Right lung (tissue), 5 donors: ENCODE results near the gene MTCL1. TPM values are rescaled to one million over a fixed set of nuclear protein-coding genes. Genes with fewer than 3 reads are reported as not detected.

Source experiments
- DNase-seq, 2 donors: peaks; one replicate each; pipeline ENCODE4 v3.0.0-alpha.2; 2013
- polyA plus RNA-seq, 5 donors: library from polyadenylated mRNA; unstranded; fragments of 120-200 nt; gene quantifications; one replicate each; pipeline versions ENCODE4 v1.2.1 to v1.2.3, GENCODE V29; 2013; ENCODE audit warnings: inconsistent platforms in 1 of 5, low replicate concordance in 1 of 5; ENCODE audit not compliant: insufficient read length in 5 of 5, insufficient read depth in 1 of 5

Gene MTCL1
- polyA plus RNA-seq, 5 donors, result 7.1 to 16.7 (median 9.3) TPM

DNA sequence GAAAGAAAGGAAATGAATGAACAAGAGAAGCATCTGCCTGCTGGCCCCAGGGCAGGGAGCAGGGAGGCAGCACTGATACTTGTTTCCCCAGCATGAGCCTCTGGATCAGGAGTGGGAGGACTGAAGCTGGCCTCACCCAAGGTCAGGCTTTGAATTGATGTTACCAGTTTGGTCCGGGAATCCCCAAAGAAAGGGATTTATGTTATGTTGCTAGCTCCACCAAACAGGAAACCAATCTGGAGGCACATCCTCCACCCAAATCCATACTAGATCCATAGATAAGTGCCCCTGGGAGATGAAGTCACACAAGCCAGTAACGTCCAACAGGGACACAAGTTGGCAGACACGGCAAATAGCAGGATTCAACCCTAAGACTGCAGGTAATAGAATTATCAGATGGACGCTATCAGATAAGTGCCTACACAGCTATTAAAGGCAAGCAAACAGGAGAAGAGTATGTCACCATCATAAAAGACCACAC is 85.9 kb downstream of the MTCL1 start:
- no peak for DNase-seq

DNA sequence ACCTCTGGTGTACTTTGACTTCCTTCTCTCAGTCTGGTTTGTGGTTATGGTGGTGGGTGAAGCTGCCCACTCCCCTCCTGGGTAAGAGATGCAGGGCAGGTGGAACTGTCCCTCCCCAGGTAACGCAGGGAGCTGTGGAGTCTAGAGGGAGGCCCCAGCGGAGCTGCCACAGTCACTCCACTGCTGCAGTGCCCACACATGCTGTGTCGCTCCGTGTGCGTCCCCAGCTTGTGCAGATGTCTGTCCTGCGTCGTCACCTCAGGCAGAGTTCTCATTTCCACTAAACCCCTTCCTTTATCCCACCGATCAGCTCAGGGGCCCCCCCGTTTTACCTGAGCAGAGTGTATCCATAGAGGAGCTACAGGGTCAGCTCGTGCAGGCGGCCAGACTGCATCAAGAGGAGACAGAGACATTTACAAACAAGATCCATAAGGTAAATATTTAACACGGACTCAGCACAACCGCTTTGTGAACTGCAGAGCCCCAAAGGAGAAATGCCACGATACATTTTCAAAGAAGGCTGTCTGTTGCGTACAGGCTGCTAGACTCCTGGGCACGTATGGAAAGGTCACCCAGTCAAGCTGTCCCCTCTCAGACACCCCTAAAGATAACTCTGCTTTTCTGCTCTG is 87.4 kb downstream of the MTCL1 start:
- no peak for DNase-seq

DNA sequence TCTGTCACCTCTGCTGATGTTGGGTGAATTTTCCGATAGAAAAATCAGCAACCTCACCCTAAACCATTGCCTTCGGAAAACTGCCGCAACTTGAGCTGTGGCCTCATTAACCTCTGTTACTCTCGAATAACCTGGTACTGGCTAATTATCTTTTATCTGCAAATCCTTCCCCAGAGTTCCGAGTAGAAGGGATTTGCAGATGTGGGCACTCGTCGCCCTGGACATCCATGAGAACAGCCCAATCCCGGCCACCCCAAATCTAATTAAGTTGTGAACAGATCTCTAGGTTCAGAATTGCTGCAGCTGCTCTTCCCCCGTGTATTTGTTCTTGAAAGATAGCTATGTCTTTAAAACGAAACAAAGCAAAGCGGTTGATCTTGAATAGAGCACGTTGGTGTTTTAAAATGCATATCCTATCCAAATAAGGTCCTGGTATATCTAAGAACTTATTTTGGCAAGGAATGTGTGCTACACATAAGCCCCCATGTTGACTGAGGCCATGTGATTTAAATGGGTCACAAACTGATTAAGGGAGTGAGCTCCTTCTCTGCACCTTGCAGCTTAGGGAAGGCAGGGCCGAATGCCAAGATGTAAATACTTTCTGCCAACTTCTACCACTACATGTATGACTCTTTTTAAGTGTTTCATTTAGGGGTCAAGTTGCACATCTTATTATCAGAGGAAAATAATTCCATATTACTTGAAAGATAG is 88.2 kb downstream of the MTCL1 start:
- no peak for DNase-seq

DNA sequence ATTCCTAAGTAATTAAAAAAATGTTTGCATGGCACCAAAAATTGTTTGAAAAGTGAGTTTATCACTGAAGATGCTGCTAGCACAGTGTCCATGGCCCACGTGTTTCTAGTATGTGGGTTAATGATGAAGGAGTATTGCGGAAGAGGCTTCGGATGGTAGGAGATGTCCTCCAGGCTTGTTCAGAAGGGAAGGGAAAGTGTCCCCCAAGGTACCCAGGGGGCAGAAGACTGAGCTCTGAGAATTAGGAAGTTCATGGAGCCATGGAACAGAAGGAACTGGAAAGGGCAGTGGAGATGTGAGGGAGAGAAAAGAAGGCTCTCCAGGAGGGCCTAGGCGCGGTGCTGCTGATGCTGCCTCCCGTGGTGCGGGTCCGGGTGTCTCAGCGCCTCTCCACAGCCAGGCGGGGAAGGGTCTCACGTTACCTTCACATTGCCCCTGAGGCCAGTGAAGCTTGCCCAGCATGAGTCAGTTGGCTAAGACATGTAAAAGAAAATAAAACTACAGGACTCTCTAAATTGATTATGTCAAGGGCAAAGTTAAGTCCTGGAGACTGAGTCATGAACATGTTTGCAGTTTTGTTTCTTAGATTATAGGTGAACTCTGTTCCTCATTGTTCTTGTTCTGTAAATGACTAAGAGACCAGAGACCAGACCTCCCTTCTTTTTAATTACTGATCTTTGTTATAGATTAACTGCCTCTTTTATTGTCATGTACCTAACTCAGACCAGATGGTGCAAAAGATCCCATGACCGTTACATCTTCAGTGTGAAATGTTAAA is 89.0 kb downstream of the MTCL1 start:
- DNase-seq, result no peak

DNA sequence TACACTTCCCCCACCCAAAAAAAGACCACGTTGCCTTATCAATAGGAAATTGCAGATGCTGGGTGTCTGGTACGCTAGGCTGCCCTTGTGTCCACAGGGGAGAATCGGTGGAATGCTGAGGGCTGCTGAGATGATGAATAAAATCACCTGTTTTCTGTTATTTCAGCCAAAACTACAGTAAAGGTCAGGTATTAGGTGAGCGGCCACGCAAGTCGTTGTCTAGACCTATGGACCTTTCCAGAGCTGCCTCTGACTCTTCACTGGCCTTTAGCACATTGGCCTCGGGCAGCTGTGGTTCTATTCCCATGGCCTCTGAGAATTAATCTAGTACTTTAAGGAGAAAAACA is 89.6 kb downstream of the MTCL1 start:
- no peak for DNase-seq

DNA sequence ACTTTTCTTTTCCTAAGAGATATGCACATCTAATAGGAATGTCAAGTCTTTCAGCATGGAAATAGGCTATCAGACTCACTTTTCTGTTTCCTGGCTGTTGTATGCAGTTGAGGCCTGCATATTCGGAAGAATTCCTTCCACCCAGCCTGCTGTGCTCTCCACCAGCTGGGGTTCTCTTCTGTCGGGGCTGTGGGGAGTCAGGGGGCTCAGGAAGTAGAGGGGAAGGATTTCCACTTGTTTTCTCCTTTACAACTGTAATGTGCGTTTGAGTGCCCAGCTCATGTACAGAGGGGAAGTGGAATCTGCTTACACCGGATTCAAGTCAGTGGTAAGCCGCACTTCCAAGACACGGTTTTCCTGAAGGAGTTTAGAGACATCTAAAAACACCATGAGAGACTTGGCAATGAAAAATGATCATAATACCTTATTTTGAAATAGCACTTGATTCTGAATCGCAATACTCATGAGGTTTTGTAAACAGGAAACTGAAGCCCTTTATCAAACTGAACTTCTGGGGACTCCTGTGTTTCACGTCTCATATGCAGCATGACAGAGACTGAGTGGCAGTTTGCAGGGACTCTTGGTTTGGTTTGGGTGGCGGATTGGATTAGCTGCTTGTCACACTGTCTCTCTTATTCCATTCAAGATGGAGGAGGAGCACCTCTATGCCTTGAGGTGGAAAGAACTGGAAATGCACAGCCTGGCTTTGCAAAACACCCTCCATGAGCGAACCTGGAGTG is 90.4 kb downstream of the MTCL1 start:
- no peak for DNase-seq

DNA sequence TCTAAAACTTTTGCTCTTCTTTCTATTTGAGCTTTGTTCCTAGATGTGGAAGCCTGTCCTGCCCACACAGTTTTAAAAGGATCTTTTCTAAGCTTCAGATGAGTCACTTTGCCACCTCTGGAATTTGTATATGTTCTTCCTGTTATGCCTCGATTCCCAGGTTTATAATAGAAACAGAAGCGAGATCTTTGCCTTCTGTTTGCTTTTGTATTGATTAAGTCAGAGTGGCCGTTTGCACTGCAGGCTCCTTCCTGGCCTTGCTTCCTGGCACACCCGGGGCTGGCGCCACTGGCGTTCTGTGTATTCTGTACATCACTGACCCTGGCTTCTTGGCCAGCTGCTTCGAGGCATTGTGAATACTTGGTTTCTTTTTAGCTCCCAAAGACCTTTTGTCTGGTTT is 91.8 kb downstream of the MTCL1 start:
- no peak for DNase-seq

DNA sequence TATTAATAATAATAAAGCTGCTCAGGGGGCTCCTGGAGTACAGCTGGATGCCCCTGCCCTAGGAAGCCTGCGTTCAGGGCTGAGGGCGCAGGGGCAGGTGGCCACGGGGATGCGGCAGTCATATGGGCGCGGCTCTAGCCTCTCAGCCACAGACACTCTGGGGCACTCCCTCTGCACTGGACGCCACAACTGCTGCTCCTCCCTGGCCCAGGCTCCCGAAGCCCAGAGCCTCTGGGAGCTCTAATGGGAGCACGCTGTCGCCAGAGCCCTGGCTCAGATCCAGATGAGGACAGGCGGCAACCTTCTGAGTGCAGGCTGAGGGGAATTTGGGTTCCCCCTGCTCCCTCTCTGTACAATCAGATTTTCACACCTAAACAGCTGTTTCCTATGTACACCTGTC is 93.6 kb downstream of the MTCL1 start:
- no peak for DNase-seq

DNA sequence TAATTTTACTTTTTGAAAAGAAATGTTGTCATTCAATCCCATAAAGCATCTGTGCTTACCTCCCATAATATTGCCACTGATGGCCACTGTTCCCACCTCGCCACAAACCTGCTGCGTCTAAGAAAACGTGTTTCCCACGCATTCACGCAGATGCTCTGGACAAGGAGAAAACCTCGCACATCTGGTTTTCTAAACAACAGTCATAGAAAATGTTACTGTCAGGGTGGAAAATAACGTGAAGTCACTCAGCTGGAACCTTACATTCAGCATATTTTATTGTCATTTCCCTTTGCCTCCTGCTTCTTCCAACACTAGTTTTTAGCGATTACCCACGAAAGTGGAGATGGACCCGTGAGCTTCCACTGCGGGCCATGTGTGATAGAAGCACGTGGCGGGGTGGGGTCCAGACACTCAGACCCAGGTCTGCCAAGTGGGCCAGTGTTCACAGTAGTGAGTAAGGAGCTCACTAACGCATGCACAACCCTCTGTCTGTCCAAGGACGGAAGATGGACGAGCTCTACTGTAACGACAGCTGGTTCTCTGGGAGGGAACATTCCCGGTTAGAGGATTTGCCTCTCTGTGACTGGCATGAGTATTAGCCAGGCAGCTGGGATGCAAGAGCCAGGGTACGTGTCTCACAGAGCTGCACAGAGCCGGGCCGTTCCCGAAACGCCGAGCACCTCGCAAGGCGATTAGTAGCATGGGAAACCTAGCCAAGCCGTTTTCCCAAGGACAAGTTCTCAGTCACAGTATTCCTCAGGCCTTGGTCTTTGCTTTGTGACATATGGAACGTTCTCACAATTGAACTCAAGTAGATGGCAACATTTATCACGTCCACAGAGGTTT is 94.5 kb downstream of the MTCL1 start:
- no peak for DNase-seq

DNA sequence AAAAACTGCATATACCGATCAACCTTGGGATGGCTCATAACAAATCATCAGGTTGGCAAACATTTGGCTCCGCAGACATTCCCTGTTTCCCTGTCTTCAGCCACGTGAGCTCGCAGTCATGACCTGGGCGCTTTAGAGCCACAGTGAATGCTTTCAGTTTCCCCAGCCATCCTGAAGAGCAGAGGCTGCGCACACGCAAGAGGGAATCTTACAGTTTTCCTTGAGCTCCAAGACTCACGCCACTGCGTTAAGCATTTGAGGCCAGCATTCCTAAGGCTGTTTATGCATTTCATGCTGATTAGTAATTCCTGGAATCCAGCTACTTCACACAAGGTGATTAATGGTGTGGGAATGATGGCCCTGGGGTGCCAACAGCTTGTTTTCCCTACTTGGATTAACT is 95.1 kb downstream of the MTCL1 start:
- no peak for DNase-seq

DNA sequence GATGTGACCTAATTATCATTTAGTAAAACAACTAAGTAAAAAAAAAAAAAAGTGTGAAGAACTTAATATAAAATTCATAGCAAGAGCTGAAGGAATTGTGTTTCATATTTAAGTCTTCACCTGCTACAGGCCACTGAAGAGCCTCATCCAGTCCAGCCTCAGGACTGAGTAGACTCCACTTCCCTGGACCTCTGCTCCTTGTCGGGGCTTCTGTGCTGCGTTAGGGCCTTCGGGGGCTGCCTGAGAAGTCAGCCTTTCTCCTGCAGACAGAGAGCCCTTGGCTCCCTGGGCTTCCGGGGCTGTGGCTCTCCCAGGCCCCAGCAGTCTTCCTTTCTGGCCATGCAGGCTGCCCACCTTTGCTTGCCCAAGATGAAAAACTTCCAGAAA is 95.5 kb downstream of the MTCL1 start:
- DNase-seq, result no peak

DNA sequence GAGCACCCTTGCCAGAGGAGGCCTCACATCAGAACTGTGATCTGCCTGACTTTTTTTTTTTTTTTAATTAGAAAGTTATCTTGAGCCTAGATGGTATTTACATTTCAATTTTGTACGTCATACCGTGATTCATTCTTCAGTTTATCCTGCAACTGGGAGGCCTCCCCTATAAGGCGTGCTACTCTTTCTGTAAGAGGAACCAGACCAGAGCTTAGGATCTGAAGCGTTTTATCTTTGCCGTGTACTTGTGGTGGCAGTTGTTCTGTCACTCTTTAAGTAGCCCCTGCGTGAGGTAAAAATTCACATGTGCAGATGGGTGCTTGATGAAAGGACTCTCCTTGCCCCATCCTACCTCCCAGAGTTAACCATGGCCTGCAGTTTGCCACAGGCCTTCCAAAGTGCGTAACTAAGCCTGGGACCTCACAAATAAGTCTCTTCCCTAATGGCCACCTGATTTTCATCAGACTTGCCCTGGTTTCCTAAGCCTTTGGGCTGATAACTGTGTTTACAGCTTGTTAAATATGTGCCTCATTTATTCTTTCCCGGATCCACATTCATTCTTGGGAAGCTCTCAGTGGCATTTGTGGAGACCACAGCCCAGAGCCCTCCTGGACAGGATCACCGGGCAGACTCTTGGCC is 96.0 kb downstream of the MTCL1 start:
- DNase-seq, result no peak

DNA sequence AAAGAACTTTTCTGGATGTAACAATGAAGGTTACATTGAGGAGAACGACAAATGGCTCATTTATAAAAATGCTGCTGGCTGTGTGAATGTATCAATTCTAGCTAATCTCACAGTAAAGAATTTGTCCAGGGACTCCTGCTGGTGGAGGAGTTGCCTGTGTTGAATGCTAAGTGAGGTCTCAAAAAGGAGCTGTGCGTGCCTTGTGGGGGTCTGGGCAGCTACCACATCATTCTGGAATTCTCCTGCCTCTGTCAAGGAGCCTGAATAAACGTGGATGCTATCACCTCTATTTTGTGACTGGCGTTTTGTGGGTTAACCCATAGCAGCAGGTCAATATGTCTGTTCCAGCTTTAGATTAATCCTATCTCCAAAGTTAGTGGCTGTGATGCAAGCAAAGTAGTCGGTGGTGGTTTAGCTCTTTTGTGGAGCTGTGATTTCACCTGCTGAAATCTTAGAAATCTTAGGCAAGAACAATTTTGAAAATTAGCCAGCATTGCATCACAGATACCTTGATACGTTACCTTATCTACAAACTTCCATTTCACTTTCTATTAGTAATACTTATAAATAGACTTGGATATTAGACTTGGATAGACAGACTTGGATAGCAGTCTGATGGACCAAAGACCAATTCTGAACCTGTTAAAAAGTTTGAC is 96.8 kb downstream of the MTCL1 start:
- no peak for DNase-seq

DNA sequence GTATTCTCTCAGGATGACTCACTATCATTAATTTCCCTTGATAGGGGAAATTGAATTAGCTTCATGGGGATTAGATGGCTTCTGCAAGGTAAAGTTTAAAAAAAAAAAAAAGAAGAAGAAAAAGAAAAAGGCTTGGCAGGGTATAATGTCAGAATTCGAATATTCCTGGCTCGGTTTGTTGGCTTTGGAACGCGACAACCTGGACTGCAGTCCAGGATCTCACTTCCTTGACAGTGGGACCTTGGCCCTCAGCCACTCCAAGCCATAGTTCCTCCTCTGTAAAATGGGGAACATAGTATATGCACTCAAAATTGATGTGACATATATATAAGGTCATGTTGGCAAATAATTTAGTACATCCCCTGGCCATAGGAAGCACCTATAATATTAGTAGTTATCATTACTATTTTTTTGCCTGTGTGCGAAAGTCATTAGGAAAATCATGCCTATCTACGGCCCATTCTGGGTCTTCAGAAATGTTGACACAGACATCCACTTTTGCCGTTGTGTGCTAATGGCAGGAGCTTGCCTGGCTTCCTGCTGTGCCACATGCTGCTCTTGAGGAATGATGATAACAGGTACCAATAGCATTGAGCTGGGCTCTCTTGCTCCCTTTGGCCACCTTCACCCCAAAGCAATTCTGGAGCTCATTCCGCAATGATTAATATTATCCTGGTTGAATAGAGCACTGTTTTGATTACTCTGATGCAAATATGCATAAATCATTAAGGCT is 97.9 kb downstream of the MTCL1 start:
- DNase-seq, result no peak

DNA sequence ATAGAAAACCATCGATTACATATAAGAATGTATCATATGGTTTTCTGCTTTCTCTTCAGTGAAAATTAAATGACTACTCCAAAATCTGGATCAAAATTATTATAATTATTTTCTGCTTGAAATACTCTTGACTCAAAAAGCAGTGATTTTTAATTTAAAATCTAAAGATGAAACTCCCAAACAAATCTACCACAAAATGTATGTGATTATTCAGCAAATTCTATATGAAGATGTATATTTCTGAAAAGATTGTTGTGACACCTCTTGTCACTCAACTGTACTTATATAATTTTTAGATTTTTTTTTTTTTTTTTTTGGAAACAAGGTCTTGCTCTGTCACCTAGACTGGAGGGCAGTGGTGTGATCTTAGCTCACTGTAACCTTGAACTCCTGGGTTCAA is 98.6 kb downstream of the MTCL1 start:
- no peak for DNase-seq

DNA sequence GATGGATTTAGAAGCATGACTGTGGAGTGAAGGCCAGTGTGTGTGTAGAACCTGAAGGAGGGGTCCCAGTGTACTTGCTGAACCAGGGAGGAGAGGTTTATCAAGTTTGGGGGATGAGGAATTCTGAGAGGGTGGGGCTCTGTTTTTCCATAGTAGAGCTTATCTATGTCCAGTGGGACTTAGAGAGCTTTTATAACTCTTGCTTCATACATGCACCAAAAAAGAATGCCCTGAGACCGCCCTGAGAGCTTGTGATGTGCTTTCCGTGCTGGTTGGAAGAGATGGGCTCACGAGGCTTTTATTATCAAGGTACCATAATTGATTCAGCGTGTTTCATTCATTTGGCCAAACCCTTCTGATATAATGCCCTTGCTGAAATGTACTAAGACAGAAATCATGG is 100.2 kb downstream of the MTCL1 start:
- no peak for DNase-seq

DNA sequence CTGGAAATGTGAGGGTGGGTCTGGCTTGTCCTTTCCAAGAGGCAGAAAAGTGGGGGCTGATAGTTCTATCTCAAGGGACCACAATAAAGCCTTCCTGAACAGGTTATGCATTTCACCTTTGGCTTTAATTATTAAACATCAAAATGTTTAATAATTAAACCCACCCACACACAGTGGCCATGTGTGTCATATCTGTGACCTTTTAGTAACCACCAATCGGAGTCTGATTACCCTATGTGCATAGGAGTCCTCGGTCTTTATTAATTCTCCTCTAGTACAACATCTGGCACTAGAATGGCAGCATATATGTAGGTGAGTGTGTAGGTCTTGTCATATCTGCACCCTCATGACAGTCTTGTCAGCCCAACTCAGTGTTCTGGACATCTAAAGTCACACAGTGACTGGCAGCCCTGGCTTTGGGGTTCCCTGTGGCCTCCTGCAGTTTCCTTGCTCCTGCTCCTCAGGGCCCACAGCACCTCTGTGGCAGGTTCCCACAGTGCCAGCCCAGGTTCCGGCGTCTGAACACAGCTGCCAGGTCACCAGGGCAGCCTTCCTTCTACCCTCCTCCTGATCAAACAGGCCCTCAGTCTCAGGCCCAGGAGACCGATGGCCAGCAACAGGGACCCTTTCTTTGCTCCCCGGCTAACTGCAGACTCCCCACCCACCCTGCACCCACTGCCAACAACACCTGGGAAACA is 100.9 kb downstream of the MTCL1 start:
- no peak for DNase-seq

DNA sequence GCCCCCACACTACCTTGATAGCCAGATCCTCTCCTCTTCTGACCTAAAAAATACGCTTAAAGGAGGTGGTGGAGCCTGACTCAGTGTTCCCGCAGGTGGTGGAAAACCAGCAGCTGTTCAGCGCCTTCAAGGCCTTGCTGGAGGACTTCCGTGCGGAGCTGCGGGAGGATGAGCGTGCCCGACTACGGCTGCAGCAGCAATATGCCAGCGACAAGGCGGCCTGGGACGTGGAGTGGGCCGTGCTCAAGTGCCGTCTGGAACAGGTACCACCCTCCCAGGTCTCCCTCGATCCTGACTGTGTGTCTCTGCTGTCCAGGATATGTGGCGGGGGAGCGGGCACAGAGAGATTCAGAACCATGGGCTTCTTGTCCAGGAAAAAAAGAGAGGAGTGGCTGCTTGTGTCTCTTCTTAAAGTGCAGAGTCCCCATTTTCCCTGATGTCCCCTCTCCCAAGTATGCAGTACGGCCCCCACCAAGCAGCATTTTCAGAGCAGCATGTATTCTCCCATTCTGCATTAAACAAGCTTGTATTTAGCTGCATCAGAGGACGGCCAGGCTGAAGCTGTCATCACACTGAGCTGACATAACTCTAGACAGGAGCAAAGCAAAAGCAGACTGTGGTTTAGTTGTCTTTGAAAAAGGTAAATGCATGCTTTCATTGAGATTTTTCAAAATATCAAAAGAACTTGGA is 101.6 kb downstream of the MTCL1 start:
- no peak for DNase-seq

DNA sequence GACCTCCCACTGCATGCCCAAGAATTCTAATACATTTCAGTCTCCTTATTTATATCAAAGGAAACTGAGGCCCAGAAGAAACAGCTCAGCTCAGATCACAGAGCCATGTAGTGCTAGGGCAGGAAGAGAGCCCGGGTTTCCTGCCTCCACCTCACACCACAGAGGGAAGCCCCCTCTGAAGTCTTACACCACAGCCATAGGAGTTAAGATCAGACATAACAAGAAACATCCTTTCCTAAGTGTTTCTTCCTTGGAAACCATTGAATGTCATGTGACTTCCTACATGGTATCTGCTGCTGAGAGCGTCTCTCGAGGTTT is 102.1 kb downstream of the MTCL1 start:
- no peak for DNase-seq
